ENCODE data around the gene TRPC6. TPM values are rescaled to one million over a fixed set of nuclear protein-coding genes. Genes with fewer than 3 reads are reported as not detected.

TRPC6 gene
- total and polyA plus RNA-seq, 2 of the 8 experiments (the other 6 are each of a cell fraction or from before 2014, with no cell fraction given) = 0.26 to 0.39 TPM

GRCh38 chr11:101508370-101508769 is 75.4 kb downstream of the TRPC6 start:
- Histone ChIP-seq H3K4me2 (ENCODE audit: insufficient read depth in 1 of 2, low read depth in 2 of 2, low read length in 2 of 2) (no peak overlapping the region), H2AK5ac (ENCODE audit: low read depth, low read length) (no peak overlapping the region), H3K9ac (replicated peaks in 1 of 4; ENCODE audit: extremely low read depth in 1 of 4, low read depth in 3 of 4, low read length in 3 of 4) (no peak overlapping the region), H3K27me3 (replicated peaks in 1 of 4; ENCODE audit: control insufficient read depth in 3 of 4, extremely low read depth in 1 of 4, insufficient read depth in 3 of 4, low read length in 3 of 4) (no peaks in the 10 kb centered on the region), H3K23ac (ENCODE audit: insufficient read length) (no peak overlapping the region), H3K36me3 (ENCODE audit: control insufficient read depth in 2 of 4, insufficient read depth in 4 of 4, low read length in 3 of 4) (no peaks in the 10 kb centered on the region), H3K27ac (ENCODE audit: low read depth, low read length) (no peak overlapping the region), H2BK20ac (ENCODE audit: low read length) (no peak overlapping the region), H4K8ac (ENCODE audit: extremely low read depth, insufficient read depth, low read length) (no peak overlapping the region), H3K4ac (replicated peaks; ENCODE audit: insufficient read length, low read depth, low read length) (no peak overlapping the region), H3K4me3 (ENCODE audit: extremely low read depth in 1 of 4, insufficient read depth in 2 of 4, low read depth in 3 of 4, low read length in 4 of 4) (no peak overlapping the region), H2BK12ac (ENCODE audit: low read depth, low read length) (no peak overlapping the region), H3K79me2 (ENCODE audit: control insufficient read depth in 1 of 2, insufficient read depth in 2 of 2, low read length in 2 of 2) (no peaks in the 10 kb centered on the region), H3K56ac (replicated peaks; ENCODE audit: insufficient read length, low read depth, low read length) (no peak overlapping the region), H2BK5ac (ENCODE audit: low read depth, low read length) (no peak overlapping the region), H2BK120ac (replicated peaks; ENCODE audit: low read depth, low read length) (no peak overlapping the region), H3K14ac (ENCODE audit: insufficient read length) (no peak overlapping the region), H4K5ac (ENCODE audit: insufficient read length, low read depth, low read length) (no peak overlapping the region), H3K9me3 (ENCODE audit: insufficient read depth in 2 of 2, low read depth in 1 of 2, low read length in 1 of 2) (no peaks in the 10 kb centered on the region), H2BK15ac (ENCODE audit: low read length) (no peak overlapping the region), H2AFZ (ENCODE audit: low read length) (no peak overlapping the region), H4K91ac (replicated peaks; ENCODE audit: insufficient read length, low read length) (no peak overlapping the region), H3K18ac (ENCODE audit: extremely low read depth, low read length) (no peak overlapping the region), H3K79me1 (ENCODE audit: low read depth, low read length) (no peaks in the 10 kb centered on the region), H3K4me1 (replicated peaks in 1 of 4; ENCODE audit: control insufficient read depth in 3 of 4, insufficient read depth in 4 of 4, low read length in 3 of 4) (no peaks in the 10 kb centered on the region), H4K20me1 (replicated peaks in 1 of 2; ENCODE audit: control insufficient read depth in 1 of 2, insufficient read depth in 2 of 2, low read length in 2 of 2) (no peaks in the 10 kb centered on the region), H3K23me2 (ENCODE audit: low read depth, low read length) (no peaks in the 10 kb centered on the region)
- DNase-seq (ENCODE audit: low read depth in 1 of 2, low spot score in 2 of 2) (no peak), FAIRE-seq (no peak)
- 94% methylated on average over 2 of the region's 2 CpGs; no CpG with 5 or more reads in 1 of the 2 experiments for WGBS, 2 experiments (ENCODE audit: extremely low coverage in 1 of 2, insufficient coverage in 1 of 2, insufficient read length in 1 of 2, insufficient replicate concordance in 2 of 2, low coverage in 1 of 2, low lambda C conversion rate in 2 of 2, missing lambda C conversion rate in 1 of 2)
- POLR2A ChIA-PET (ENCODE audit: partially characterized antibody) = no interaction called here
- CTCF ChIA-PET (ENCODE audit: partially characterized antibody) = no interaction called here
- no peak for TF ChIP-seq POLR2A (IDR thresholded peaks at IDR 0.05; ENCODE audit: control extremely low read depth in 1 of 2, low read depth in 2 of 2, low read length in 2 of 2)
